Measurements from ENCODE around the gene SKIC2. TPM values are rescaled to one million over a fixed set of nuclear protein-coding genes. Genes with fewer than 3 reads are reported as not detected.

The SKIC2 gene
- total RNA-seq, 1 donor from 2014 or later, result 51.9 TPM

DNA sequence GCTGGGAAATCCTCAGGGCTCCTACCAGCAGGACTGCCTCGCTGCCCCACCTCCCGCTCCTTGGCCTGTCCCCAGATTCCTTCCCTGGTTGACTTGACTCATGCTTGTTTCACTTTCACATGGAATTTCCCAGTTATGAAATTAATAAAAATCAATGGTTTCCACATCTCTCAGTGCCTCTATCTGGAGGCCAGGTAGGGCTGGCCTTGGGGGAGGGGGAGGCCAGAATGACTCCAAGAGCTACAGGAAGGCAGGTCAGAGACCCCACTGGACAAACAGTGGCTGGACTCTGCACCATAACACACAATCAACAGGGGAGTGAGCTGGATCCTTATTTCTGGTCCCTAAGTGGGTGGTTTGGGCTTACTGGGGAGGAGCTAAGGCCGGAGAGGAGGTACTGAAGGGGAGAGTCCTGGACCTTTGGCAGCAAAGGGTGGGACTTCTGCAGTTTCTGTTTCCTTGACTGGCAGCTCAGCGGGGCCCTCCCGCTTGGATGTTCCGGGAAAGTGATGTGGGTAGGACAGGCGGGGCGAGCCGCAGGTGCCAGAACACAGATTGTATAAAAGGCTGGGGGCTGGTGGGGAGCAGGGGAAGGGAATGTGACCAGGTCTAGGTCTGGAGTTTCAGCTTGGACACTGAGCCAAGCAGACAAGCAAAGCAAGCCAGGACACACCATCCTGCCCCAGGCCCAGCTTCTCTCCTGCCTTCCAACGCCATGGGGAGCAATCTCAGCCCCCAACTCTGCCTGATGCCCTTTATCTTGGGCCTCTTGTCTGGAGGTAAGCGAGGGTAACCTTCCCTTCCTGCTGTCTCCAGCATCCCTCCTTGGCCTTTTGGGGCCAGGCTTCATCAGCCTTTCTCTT lies 13.2 kb upstream of the SKIC2 start, which contains the start of gene CFB:
CFB (plus strand) TSS at position 589 of the 863 bp plus-strand sequence; CDS start at position 716, 127 bp downstream.
- TF ChIP-seq, protein P1, sequence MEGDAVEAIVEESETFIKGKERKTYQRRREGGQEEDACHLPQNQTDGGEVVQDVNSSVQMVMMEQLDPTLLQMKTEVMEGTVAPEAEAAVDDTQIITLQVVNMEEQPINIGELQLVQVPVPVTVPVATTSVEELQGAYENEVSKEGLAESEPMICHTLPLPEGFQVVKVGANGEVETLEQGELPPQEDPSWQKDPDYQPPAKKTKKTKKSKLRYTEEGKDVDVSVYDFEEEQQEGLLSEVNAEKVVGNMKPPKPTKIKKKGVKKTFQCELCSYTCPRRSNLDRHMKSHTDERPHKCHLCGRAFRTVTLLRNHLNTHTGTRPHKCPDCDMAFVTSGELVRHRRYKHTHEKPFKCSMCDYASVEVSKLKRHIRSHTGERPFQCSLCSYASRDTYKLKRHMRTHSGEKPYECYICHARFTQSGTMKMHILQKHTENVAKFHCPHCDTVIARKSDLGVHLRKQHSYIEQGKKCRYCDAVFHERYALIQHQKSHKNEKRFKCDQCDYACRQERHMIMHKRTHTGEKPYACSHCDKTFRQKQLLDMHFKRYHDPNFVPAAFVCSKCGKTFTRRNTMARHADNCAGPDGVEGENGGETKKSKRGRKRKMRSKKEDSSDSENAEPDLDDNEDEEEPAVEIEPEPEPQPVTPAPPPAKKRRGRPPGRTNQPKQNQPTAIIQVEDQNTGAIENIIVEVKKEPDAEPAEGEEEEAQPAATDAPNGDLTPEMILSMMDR (conservative IDR thresholded peaks at IDR 0.05; ENCODE audit: low read depth, low read length), result no peak
- H3K4me3 ChIP-seq (ENCODE audit: low read depth, low read length), result peak within 1 kb of the TSS; percentile 52

GRCh38 chr6:31946370-31946885 lies 12.5 kb upstream of the SKIC2 start:
- no peak for DNase-seq (ENCODE audit: low read depth)
- TF ChIP-seq, protein P1 (conservative IDR thresholded peaks at IDR 0.05; ENCODE audit: low read depth, low read length), result no peak
- H3K4me3 ChIP-seq (ENCODE audit: low read depth, low read length), result peak overlapping the region; percentile 52

More for the DNA sequence above, 13.2 kb upstream of the SKIC2 start, which contains the start of gene CFB:
- DNase-seq (ENCODE audit: low read depth), result peak; percentile 56

DNA sequence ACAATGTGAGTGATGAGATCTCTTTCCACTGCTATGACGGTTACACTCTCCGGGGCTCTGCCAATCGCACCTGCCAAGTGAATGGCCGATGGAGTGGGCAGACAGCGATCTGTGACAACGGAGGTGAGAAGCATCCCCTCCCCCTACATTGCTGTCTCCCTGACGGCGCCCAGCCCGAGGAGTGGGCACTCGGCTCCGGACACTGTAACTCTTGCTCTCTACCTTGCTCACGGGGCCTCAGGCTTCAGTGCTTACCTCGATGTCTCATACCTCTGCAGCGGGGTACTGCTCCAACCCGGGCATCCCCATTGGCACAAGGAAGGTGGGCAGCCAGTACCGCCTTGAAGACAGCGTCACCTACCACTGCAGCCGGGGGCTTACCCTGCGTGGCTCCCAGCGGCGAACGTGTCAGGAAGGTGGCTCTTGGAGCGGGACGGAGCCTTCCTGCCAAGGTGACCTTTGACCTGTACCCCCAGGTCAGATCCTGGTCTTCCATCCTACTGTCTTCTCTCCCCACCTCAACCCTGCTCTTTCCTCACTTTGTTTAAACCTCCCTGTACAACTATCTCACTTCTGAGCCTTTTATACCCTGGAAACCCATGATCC lies 11.8 kb upstream of the SKIC2 start:
- H3K4me3 ChIP-seq (ENCODE audit: low read depth, low read length), result no peak overlapping the region
- DNase-seq (ENCODE audit: low read depth), result no peak
- TF ChIP-seq, protein P1 (conservative IDR thresholded peaks at IDR 0.05; ENCODE audit: low read depth, low read length), result no peak

DNA sequence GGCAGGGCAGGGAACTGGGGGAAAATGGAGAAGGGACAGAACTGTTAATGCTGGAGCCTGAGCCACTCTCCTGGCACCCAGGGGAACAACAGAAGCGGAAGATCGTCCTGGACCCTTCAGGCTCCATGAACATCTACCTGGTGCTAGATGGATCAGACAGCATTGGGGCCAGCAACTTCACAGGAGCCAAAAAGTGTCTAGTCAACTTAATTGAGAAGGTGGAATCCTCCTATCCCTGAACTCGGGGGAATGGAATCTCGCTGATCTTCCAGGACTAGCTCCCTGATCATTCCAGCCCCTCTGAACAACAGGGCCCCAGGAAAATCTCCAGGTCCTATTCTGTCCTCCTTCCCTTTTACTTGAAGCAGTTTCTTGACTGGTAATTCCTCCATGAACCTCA lies 11.1 kb upstream of the SKIC2 start:
- no peak overlapping the region for H3K4me3 ChIP-seq (ENCODE audit: low read depth, low read length)
- TF ChIP-seq, protein P1 (conservative IDR thresholded peaks at IDR 0.05; ENCODE audit: low read depth, low read length), result no peak
- DNase-seq (ENCODE audit: low read depth), result no peak

DNA sequence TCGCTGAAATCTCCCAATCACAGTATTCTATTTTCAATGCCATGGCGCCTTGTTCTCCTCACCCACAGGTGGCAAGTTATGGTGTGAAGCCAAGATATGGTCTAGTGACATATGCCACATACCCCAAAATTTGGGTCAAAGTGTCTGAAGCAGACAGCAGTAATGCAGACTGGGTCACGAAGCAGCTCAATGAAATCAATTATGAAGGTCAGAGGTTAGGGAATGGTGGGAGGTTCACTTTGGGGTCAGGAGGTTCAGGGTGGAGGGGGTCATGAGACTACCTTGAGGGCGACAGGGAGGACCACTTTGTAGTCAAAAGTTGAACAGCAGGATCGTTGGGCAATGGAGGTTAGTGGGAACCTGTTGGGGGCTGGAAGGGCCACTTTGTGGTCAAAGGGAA lies 10.7 kb upstream of the SKIC2 start:
- DNase-seq (ENCODE audit: low read depth), result no peak
- no peak overlapping the region for H3K4me3 ChIP-seq (ENCODE audit: low read depth, low read length)
- TF ChIP-seq, protein P1 (conservative IDR thresholded peaks at IDR 0.05; ENCODE audit: low read depth, low read length), result no peak

DNA sequence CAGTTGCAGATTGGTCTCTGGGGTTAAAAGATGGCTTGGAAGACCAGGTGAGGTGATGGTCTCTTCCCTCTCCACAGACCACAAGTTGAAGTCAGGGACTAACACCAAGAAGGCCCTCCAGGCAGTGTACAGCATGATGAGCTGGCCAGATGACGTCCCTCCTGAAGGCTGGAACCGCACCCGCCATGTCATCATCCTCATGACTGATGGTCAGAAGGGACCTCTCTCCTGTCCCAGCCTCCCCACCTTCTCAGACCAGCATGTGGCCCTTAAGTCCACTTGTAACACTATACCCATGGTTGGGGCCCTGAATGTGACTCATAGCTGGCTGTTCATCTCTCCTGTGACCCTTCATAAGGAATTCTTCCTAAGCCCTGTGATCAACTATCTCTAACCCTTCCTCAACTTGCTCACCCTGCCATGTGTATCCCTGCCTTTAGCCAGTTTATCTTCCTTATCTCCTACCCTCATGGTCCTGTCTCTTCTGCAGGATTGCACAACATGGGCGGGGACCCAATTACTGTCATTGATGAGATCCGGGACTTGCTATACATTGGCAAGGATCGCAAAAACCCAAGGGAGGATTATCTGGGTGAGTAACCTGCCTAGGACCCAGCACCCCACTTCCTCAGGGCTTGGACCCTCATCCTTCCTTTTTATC lies 10.1 kb upstream of the SKIC2 start:
- no peak for DNase-seq (ENCODE audit: low read depth)
- TF ChIP-seq, protein P1 (conservative IDR thresholded peaks at IDR 0.05; ENCODE audit: low read depth, low read length), result no peak

More for the DNA sequence above, 10.1 kb upstream of the SKIC2 start:
- no peak overlapping the region for H3K4me3 ChIP-seq (ENCODE audit: low read depth, low read length)
